22Rv1 (cell line): ENCODE measurements around the gene LSM6.

Experiments used
- ZFX ChIP-seq: fragments of 450-650 bp; IDR thresholded peaks from 2 replicates; pipeline ENCODE4 v1.6.1; 2017; ENCODE audit warnings: antibody characterized with exemption, borderline replicate concordance
- TF ChIP-seq, protein P1 (sequence below): fragments of 450-650 bp; IDR thresholded peaks from 2 replicates; pipeline ENCODE4 v1.5.1; 2017; ENCODE audit warnings: mild to moderate bottlenecking

DNA sequence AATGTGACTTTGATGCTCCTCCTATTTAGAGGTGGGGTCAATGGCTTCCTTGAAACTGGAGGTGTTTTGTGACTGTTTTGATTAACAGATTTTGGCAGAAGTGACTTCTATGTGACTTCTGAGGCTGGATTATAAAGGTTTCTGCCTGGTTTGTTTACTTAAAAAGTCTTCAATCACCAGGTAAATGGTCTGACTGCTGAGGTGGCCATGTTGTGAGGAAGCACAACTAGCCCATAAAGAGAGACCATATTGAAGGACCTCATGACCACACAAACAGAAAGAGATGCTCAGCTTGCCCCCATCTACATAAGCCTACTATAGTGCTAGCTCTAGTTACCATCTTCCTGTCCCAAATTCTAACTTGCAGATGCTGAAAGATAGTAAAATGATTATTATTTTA, 14.3 kb upstream of the LSM6 start:
- TF ChIP-seq, protein P1, sequence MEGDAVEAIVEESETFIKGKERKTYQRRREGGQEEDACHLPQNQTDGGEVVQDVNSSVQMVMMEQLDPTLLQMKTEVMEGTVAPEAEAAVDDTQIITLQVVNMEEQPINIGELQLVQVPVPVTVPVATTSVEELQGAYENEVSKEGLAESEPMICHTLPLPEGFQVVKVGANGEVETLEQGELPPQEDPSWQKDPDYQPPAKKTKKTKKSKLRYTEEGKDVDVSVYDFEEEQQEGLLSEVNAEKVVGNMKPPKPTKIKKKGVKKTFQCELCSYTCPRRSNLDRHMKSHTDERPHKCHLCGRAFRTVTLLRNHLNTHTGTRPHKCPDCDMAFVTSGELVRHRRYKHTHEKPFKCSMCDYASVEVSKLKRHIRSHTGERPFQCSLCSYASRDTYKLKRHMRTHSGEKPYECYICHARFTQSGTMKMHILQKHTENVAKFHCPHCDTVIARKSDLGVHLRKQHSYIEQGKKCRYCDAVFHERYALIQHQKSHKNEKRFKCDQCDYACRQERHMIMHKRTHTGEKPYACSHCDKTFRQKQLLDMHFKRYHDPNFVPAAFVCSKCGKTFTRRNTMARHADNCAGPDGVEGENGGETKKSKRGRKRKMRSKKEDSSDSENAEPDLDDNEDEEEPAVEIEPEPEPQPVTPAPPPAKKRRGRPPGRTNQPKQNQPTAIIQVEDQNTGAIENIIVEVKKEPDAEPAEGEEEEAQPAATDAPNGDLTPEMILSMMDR = no peak
- no peak for TF ChIP-seq ZFX
